ENCODE results near the gene PPFIBP1. TPM values are rescaled to one million over a fixed set of nuclear protein-coding genes. Genes with fewer than 3 reads are reported as not detected.
"Not testable (repeated sequence)": the region's sequence is repeated elsewhere in the genome, so short reads cannot be mapped to it uniquely, and the experiment has no call there.

Gene PPFIBP1
- total RNA-seq, 1 donor from 2014 or later = 31.1 TPM

DNA sequence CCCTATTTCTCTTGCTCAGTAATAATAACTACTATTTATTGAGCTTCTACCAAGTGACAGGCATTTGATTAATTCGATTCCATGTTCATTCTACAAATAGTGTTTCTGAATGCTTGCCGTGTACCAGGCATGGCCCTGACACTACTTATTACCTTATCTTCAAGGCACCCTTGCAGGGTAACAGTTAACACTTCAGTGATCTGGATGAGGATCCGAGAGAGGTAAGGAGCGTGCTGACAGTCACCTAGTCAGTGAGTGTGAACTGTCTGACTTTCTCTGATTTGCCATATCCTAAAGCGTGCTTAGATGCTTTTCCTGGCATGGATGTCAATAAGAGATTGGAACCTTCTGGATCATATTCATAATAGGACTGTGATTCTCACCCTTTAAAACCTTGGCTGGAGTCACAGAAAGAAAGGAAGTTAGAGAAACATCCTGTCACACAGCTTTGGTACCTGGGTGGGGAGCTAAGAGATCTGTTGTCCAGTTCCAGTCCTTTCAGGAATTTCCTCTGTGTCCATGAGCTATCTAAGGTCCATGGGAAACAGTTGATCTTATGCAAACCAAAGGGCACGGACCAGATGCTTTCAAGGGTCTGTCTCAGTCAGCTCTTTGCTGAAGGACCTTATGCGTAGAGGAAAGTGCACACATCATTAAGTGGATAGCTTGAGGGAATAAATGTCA is 54.8 kb downstream of the PPFIBP1 start:
- Histone ChIP-seq H3K4me3 (ENCODE audit: low read depth, low read length) (no peak overlapping the region), H3K36me3 (ENCODE audit: control insufficient read depth, insufficient read depth, low read length) (peaks cover 2% of the 10 kb centered on the region), H3K27me3 (ENCODE audit: control insufficient read depth, insufficient read depth, low read length) (no peaks in the 10 kb centered on the region)
- no peak for FAIRE-seq
- TF ChIP-seq, protein P1, sequence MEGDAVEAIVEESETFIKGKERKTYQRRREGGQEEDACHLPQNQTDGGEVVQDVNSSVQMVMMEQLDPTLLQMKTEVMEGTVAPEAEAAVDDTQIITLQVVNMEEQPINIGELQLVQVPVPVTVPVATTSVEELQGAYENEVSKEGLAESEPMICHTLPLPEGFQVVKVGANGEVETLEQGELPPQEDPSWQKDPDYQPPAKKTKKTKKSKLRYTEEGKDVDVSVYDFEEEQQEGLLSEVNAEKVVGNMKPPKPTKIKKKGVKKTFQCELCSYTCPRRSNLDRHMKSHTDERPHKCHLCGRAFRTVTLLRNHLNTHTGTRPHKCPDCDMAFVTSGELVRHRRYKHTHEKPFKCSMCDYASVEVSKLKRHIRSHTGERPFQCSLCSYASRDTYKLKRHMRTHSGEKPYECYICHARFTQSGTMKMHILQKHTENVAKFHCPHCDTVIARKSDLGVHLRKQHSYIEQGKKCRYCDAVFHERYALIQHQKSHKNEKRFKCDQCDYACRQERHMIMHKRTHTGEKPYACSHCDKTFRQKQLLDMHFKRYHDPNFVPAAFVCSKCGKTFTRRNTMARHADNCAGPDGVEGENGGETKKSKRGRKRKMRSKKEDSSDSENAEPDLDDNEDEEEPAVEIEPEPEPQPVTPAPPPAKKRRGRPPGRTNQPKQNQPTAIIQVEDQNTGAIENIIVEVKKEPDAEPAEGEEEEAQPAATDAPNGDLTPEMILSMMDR (IDR thresholded peaks at IDR 0.05; ENCODE audit: insufficient read depth, low read length, severe bottlenecking) = no peak
- no peak for DNase-seq (ENCODE audit: low read depth)

DNA sequence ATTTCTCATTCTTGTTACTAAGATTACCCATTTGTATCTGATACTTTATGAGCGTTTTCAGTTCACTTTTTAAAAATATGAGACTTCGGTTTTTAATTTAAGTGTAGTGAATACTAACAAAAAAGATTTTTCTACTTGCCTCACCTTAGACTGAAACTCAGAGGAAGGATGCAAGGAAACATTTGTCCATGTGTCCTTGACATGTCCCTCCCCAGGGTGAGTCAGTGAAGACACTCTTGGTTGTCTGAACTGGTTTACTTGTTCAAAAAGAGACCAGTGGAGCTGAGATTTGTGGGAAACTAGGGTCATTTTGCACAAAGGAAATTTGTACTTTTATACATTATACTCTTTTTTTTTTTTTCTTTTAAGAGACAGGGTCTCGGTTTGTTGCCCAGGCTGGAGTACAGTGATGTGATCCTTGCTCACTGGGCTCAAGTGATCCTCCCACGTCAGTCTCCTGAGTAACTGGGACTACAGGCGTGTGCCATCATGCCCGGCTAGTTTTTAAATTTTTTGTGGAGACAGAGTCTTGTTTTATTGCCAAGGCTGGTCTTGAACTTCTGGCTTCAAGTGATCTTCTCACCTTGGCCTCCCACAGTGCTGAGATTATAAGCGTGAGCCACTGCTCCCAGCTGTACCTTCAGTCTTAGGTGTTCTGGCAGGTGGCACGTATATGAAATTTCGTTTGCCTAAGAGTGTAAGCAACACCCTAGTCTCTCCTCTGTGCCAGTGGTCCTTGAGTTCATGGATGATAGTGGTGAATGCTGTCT is 56.7 kb downstream of the PPFIBP1 start:
- peaks cover 2% of the 10 kb centered on the region for H3K36me3 ChIP-seq (ENCODE audit: control insufficient read depth, insufficient read depth, low read length)
- no peak overlapping the region for H3K4me3 ChIP-seq (ENCODE audit: low read depth, low read length)
- DNase-seq (ENCODE audit: low read depth) (peak; percentile 93), FAIRE-seq (no peak)
- TF ChIP-seq, protein P1 (IDR thresholded peaks at IDR 0.05; ENCODE audit: insufficient read depth, low read length, severe bottlenecking) = no peak
- H3K27me3 ChIP-seq (ENCODE audit: control insufficient read depth, insufficient read depth, low read length) = no peaks in the 10 kb centered on the region

DNA sequence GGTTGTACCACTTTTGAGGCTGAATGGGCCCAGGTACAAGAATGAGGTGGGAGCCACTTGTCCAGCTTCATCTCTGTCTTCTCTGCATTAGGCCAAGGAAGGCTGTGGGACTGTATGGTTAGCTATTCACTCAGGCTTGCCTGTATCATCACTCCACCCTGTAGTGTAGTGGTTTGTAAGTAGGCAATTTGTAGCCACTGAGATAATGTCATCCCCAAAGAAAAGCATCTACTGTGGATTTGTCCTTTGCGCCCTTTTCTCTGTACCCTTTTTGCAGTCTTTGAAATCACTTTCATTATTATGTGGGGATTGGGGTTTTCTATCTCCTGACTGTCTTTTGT is 57.3 kb downstream of the PPFIBP1 start:
- not testable (repeated sequence) for FAIRE-seq; H3K4me3 ChIP-seq (ENCODE audit: low read depth, low read length); DNase-seq (ENCODE audit: low read depth); H3K36me3 ChIP-seq (ENCODE audit: control insufficient read depth, insufficient read depth, low read length); H3K27me3 ChIP-seq (ENCODE audit: control insufficient read depth, insufficient read depth, low read length)

DNA sequence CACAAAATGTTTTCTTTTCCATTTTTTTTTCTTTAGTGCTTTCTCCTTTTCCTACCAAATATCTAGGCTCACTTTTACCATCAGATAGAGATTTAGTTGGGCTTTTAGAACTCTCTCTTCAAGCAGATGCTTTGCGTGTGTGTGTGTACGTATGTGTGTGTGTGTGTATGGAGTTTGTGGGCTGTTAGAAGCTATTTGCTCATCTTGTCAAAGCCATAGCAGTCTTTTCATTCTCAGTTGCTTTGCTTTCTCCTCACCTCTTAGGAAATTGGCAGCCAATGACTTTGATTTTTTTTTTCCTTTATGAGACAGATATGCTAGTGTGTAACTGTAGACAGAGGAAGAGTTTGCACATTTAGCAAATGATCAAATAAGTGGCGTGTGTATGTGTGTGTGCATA is 57.8 kb downstream of the PPFIBP1 start:
- H3K27me3 ChIP-seq (ENCODE audit: control insufficient read depth, insufficient read depth, low read length); FAIRE-seq; DNase-seq (ENCODE audit: low read depth); H3K4me3 ChIP-seq (ENCODE audit: low read depth, low read length); H3K36me3 ChIP-seq (ENCODE audit: control insufficient read depth, insufficient read depth, low read length): not testable (repeated sequence)

DNA sequence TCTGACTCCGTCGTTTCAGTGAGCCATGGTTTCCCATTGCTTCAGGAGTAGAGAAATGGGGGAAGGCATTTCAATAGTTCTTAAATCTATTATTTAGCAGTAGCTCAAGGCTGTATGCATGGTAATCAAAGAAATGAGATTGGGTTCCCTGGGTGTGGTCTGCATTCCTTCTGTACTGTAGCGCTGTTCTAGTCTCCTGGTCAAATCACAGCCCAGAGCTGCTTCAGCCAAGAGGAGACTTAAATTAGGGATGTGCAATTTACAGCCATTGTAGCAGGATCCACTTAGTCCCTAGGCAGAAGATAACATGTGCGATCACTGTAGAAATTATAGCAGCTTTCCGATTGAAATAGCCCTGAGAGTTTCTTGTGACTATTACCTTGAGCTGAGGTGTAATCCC is 58.4 kb downstream of the PPFIBP1 start:
- H3K36me3 ChIP-seq (ENCODE audit: control insufficient read depth, insufficient read depth, low read length); FAIRE-seq; H3K4me3 ChIP-seq (ENCODE audit: low read depth, low read length); DNase-seq (ENCODE audit: low read depth); H3K27me3 ChIP-seq (ENCODE audit: control insufficient read depth, insufficient read depth, low read length): not testable (repeated sequence)

DNA sequence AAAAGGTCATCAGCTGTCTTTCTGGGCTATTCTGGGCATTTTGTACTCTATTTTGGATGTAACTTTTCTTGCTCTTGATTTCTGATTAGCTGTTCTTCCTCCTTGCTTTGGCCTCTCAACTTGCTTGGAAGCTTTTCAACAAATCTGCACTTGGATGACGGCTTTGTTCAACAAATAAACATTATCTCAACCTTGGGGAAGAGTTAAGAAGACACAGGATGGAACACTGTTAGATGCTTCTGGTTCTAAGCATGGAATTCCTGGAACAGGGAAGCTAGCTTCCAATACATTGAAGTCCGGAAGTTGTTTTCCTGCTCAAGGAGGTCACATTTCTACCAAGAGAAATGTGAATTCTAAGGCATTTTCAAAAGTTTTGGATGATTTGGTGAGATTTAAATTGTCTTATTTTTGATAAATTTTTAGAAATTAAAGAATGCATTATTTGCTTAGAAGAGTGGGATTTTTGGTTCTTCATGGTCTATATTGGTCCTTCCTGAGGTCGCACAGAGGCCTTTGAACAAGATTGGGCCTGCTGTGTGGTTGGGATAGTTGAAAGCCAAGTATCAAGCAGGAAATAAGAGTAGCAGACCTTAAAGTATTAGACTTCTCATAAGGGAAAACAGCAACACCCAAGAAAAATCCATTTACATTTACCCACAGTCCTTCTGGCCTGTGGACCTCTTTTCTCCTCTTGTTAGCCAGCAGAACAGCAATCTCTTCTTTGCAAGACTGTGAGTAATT is 59.2 kb downstream of the PPFIBP1 start:
- no peak for FAIRE-seq
- Histone ChIP-seq H3K4me3 (ENCODE audit: low read depth, low read length) (no peak overlapping the region), H3K36me3 (ENCODE audit: control insufficient read depth, insufficient read depth, low read length) (peaks cover 2% of the 10 kb centered on the region), H3K27me3 (ENCODE audit: control insufficient read depth, insufficient read depth, low read length) (no peaks in the 10 kb centered on the region)
- TF ChIP-seq, protein P1 (IDR thresholded peaks at IDR 0.05; ENCODE audit: insufficient read depth, low read length, severe bottlenecking) = no peak
- DNase-seq (ENCODE audit: low read depth) = peak; percentile 61

DNA sequence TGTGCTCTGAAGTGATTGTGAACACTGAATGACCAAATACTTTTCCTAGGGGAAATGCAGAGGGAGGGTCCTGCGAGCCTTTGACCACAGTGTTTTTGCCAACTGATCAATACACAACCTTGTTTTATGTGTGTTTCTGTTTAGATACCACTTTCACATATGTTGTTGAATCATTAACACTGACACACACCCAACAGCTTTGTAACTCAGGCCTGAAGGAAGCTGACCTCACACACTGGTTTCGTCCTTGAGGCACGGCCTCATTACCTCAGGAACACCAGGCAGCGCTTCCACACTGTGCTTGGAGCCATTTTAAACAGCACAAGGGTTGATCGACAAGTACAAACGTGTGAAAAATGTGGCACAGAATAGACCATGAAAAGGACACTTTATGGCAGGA is 60.0 kb downstream of the PPFIBP1 start:
- H3K4me3 ChIP-seq (ENCODE audit: low read depth, low read length) = no peak overlapping the region
- DNase-seq (ENCODE audit: low read depth) = peak; percentile 78
- H3K36me3 ChIP-seq (ENCODE audit: control insufficient read depth, insufficient read depth, low read length) = peaks cover under 1% of the 10 kb centered on the region
- H3K27me3 ChIP-seq (ENCODE audit: control insufficient read depth, insufficient read depth, low read length) = no peaks in the 10 kb centered on the region
- TF ChIP-seq, protein P1 (IDR thresholded peaks at IDR 0.05; ENCODE audit: insufficient read depth, low read length, severe bottlenecking) = no peak
- FAIRE-seq = no peak

All from bronchial epithelial cell (primary cell).